Measurements from ENCODE around the gene DDX6.
"Not testable (repeated sequence)": the region's sequence is repeated elsewhere in the genome, so short reads cannot be mapped to it uniquely, and the experiment has no call there.

DDX6 gene

GRCh38 chr11:118744046-118744445, 46.9 kb downstream of the DDX6 start:
- no peak for TF ChIP-seq CTCF (conservative IDR thresholded peaks at IDR 0.05)
- no peak overlapping the region for H3K27ac ChIP-seq

- TF ChIP-seq CTCF (conservative IDR thresholded peaks at IDR 0.05): no peak
- peak overlapping the region; percentile 58 for H3K27ac ChIP-seq
These were observed 48.7 kb downstream of the DDX6 start for GRCh38 chr11:118742304-118742703.

GRCh38 chr11:118740892-118741291, 50.1 kb downstream of the DDX6 start:
- no peak overlapping the region for H3K27ac ChIP-seq
- no peak for TF ChIP-seq CTCF (conservative IDR thresholded peaks at IDR 0.05)

GRCh38 chr11:118735203-118735602, 55.8 kb downstream of the DDX6 start:
- no peak for TF ChIP-seq CTCF (conservative IDR thresholded peaks at IDR 0.05)

GRCh38 chr11:118734031-118734430, 56.9 kb downstream of the DDX6 start:
- TF ChIP-seq CTCF (conservative IDR thresholded peaks at IDR 0.05): no peak
- H3K27ac ChIP-seq: no peak overlapping the region

More at GRCh38 chr11:118735203-118735602, 55.8 kb downstream of the DDX6 start:
- H3K27ac ChIP-seq: no peak overlapping the region

- not testable (repeated sequence) for H3K27ac ChIP-seq
These were observed 61.2 kb downstream of the DDX6 start for GRCh38 chr11:118729753-118730152.

- not testable (repeated sequence) for H3K27ac ChIP-seq
These were observed 62.9 kb downstream of the DDX6 start for GRCh38 chr11:118728112-118728511.

GRCh38 chr11:118727721-118728066, 63.3 kb downstream of the DDX6 start:
- not testable (repeated sequence) for H3K27ac ChIP-seq

GRCh38 chr11:118727001-118727720, 63.8 kb downstream of the DDX6 start:
- not testable (repeated sequence) for H3K27ac ChIP-seq

GRCh38 chr11:118721478-118722015, 69.4 kb downstream of the DDX6 start:
- not testable (repeated sequence) for H3K27ac ChIP-seq

GRCh38 chr11:118720740-118721139, 70.2 kb downstream of the DDX6 start:
- H3K27ac ChIP-seq: not testable (repeated sequence)

GRCh38 chr11:118720078-118720477, 70.9 kb downstream of the DDX6 start:
- not testable (repeated sequence) for H3K27ac ChIP-seq

- H3K27ac ChIP-seq: not testable (repeated sequence)
These were observed 72.4 kb downstream of the DDX6 start for GRCh38 chr11:118718562-118718961.

- H3K27ac ChIP-seq: not testable (repeated sequence)
These were observed 73.2 kb downstream of the DDX6 start for GRCh38 chr11:118717733-118718132.

- not testable (repeated sequence) for H3K27ac ChIP-seq
These were observed 73.7 kb downstream of the DDX6 start for GRCh38 chr11:118717221-118717620.

Measured in VCaP (cell line).